Activated CD4-positive, alpha-beta T cell treated with anti-CD3 and anti-CD28 coated beads for 36 hours (primary cell): ENCODE data around the gene ITGB7. TPM values are rescaled to one million over a fixed set of nuclear protein-coding genes. Genes with fewer than 3 reads are reported as not detected.

Experiments
- ATAC-seq: fragments of 200-7000 bp; cut with Tn5 transposase; one replicate; pipeline ENCODE4 v1.10.0; 2021; ENCODE audit warnings: mild to moderate bottlenecking, moderate library complexity
- CTCF ChIA-PET: fragments of 350-600 bp; sonication (Branson Sonifier 250); formaldehyde crosslinking; loops from one replicate; lab custom pipeline; 2021; ENCODE audit warnings: antibody characterized with exemption; lab: Charles Lee
- POLR2A ChIA-PET: fragments of 350-600 bp; sonication (Branson Sonifier 250); formaldehyde crosslinking; loops from one replicate; lab custom pipeline; 2021; ENCODE audit warnings: antibody characterized with exemption, inconsistent platforms; lab: Charles Lee
- DNase-seq: peaks from one replicate; pipeline ENCODE4 v3.0.0-alpha.2; 2020
- H3K27ac Mint-ChIP-seq: one replicate; pipeline ENCODE4 v1.8.0; 2021; ENCODE audit warnings: mixed read lengths
- H3K27me3 Mint-ChIP-seq: one replicate; pipeline ENCODE4 v1.8.0; 2021; ENCODE audit warnings: mixed read lengths
- H3K36me3 Mint-ChIP-seq: one replicate; pipeline ENCODE4 v1.8.0; 2021; ENCODE audit warnings: low read depth, mixed read lengths
- H3K4me1 Mint-ChIP-seq: one replicate; pipeline ENCODE4 v1.8.0; 2021; ENCODE audit warnings: mixed read lengths
- H3K4me3 Mint-ChIP-seq: one replicate; pipeline ENCODE4 v1.8.0; 2021; ENCODE audit warnings: mild to moderate bottlenecking, moderate library complexity, mixed read lengths
- H3K9me3 Mint-ChIP-seq: one replicate; pipeline ENCODE4 v1.8.0; 2021; ENCODE audit warnings: low read depth, mixed read lengths
- intact Hi-C, 2 experiments: fragments of 100-400 bp; cut with DNase I in 1 of 2; cut with micrococcal nuclease in 1 of 2; formaldehyde crosslinking; loops; one replicate each; pipeline versions ENCODE4 v1.14.2 to v1.15.1; 2022 to 2024; cut with DNase I, micrococcal nuclease
- total RNA-seq, 2 experiments: library from RNA; stranded (reverse); gene quantifications; one replicate each; pipeline ENCODE4 v1.2.3, GENCODE V29; 2021

ITGB7 gene
- 10 to 100 TPM; 73.0 to 77.6 TPM for total RNA-seq

DNA sequence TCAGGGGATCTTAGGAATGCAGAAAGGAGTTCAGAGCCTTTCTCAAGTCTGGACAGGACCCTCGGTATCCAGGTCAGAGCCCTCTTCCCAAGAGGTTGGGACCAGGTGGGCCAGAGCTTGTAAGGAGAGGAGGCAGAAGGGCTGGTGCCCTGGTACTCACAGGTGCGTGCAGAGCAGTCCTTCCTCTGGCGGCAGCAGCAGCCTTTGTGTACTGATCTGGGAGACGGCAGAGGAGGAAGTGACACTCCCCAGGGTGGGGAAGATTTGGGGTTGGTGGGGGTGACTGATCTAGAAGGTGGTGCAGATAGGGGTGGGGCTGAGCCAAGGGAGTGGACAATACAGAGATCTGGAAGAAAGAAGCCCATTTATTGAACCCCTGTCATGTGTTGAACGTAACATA is at the start of gene ITGB7:
TSS of gene ITGB7 (minus strand) at position 210 of the 400 bp plus-strand sequence. CDS start 6,808 bp downstream, outside the sequence.
- peaks cover 68% of the 10 kb centered on the region for H3K4me1 Mint-ChIP-seq
- H3K36me3 Mint-ChIP-seq = peaks cover 11% of the 10 kb centered on the region
- peak; percentile 65 for ATAC-seq
- peaks cover 3% of the 10 kb centered on the region for H3K9me3 Mint-ChIP-seq
- H3K27me3 Mint-ChIP-seq = no peaks in the 10 kb centered on the region
- POLR2A ChIA-PET = interaction anchor here (0.6 kb wide), 1 partner anchor 825 kb away, joined by 3 read pairs; no protein-coding TSS in a partner anchor
- DNase-seq = peak; percentile 77
- H3K27ac Mint-ChIP-seq = peak within 1 kb of the TSS; percentile 87
- peak within 1 kb of the TSS; percentile 77 for H3K4me3 Mint-ChIP-seq
- CTCF ChIA-PET = interaction anchor here (1.0 to 3.3 kb wide), 4 partner anchors 9 to 115 kb away, joined by 5 to 27 read pairs (median 10); partner anchors contain the start of gene AAAS
- intact Hi-C loops = loop anchor here (2.0 kb wide), 2 partner anchors 48 to 88 kb away; partner anchors contain the start of gene PFDN5 (in 1 of the 2)

DNA sequence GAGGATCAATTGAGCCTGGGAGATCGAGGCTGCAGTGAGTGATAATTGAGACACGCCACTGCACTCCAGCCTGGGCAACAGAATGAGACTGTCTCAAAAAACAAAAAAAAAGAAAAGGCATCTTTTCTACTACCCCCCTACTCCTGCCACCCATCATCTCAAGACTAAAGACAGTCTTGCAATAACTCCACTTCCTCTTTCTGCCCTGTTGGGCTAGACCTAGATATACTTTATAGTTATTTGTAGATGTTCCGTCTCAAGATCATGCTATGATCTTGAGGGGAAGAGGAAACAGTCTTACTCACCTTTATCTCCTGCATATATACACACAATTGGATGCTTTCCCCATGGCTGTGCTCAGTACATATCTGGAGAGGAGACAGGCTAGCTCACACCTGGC is 48.9 kb upstream of the ITGB7 start:
- intact Hi-C loops = no loop called here
- ChIA-PET CTCF (interaction anchor here (0.6 to 2.5 kb wide), 6 partner anchors 11 to 101 kb away, joined by 3 to 14 read pairs (median 5); partner anchors contain the start of genes AAAS and ESPL1), POLR2A (no interaction called here)
- Mint-ChIP-seq H3K9me3 (no peaks in the 10 kb centered on the region), H3K36me3 (peaks cover 8% of the 10 kb centered on the region), H3K27me3 (no peaks in the 10 kb centered on the region), H3K4me1 (peaks cover 35% of the 10 kb centered on the region), H3K27ac (no peak overlapping the region), H3K4me3 (no peak overlapping the region)
- ATAC-seq = no peak
- no peak for DNase-seq

GRCh38 chr12:53254816-53255545 is 47.9 kb upstream of the ITGB7 start:
- Mint-ChIP-seq H3K4me3 (no peak overlapping the region), H3K9me3 (no peaks in the 10 kb centered on the region), H3K4me1 (peaks cover 36% of the 10 kb centered on the region), H3K36me3 (peaks cover 8% of the 10 kb centered on the region), H3K27me3 (no peaks in the 10 kb centered on the region), H3K27ac (peak overlapping the region; percentile 39)
- ATAC-seq = no peak
- no peak for DNase-seq
- ChIA-PET POLR2A (interaction anchor here (1.0 kb wide), 1 partner anchor 12 kb away, joined by 14 read pairs; the partner anchor contains the start of gene ESPL1), CTCF (interaction anchor here (0.6 to 4.7 kb wide), 5 partner anchors 10 to 67 kb away, joined by 3 to 35 read pairs (median 7); partner anchors contain the start of genes AAAS and ESPL1)
- intact Hi-C loops = no loop called here

GRCh38 chr12:53253298-53253697 is 46.2 kb upstream of the ITGB7 start:
- Mint-ChIP-seq H3K36me3 (peaks cover 8% of the 10 kb centered on the region), H3K4me3 (peak overlapping the region; percentile 97), H3K27ac (peak overlapping the region; percentile 95), H3K9me3 (no peaks in the 10 kb centered on the region), H3K27me3 (no peaks in the 10 kb centered on the region), H3K4me1 (peaks cover 36% of the 10 kb centered on the region)
- CTCF ChIA-PET = interaction anchor here (1.4 to 4.7 kb wide), 5 partner anchors 11 to 68 kb away, joined by 4 to 35 read pairs (median 6); partner anchors contain the start of genes AAAS, ESPL1 and PFDN5
- intact Hi-C loops = no loop called here
- POLR2A ChIA-PET = interaction anchor here (1.2 kb wide), 1 partner anchor 38 kb away, joined by 3 read pairs; no protein-coding TSS in a partner anchor
- ATAC-seq (no peak), DNase-seq (no peak)

DNA sequence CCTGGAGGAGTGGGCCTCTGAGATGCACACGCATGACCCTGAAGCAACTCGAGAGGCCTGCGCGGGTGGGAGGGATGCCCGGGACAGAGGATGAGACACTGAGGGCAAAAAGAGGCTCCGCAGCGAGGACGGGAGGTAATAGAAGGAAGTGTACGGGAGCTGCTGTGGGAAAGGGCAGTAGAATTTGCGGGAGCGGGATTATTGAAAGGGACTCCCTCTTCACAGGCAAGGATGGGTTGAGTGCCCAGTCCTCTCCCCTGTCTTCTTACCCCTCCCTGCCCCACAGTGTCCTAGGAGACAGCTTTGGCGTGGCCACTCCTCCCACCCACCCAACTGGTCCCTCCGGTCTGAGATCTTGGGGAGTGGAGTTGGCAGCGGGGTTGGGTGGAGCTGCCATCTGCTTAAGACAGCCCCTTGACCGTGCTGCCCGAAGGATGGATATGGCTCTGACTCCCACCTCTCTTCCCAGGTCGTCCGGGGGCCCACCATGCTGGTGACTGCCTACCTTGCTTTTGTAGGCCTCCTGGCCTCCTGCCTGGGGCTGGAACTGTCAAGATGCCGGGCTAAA is 45.4 kb upstream of the ITGB7 start:
- ATAC-seq (no peak), DNase-seq (peak; percentile 25)
- no peaks in the 10 kb centered on the region for H3K27me3 Mint-ChIP-seq
- H3K9me3 Mint-ChIP-seq = no peaks in the 10 kb centered on the region
- ChIA-PET CTCF (interaction anchor here (1.3 to 4.7 kb wide), 6 partner anchors 12 to 93 kb away, joined by 3 to 35 read pairs (median 5); partner anchors contain the start of genes ESPL1 and PFDN5), POLR2A (interaction anchor here (1.2 kb wide), 1 partner anchor 37 kb away, joined by 3 read pairs; no protein-coding TSS in a partner anchor)
- intact Hi-C loops = loop anchor here in 1 of 2 experiments (1.0 kb wide), 6 partner anchors 16 to 72 kb away; partner anchors contain the start of genes AAAS, CSAD, ESPL1 and MYG1
- H3K27ac Mint-ChIP-seq = peak overlapping the region; percentile 95
- peak overlapping the region; percentile 97 for H3K4me3 Mint-ChIP-seq
- H3K4me1 Mint-ChIP-seq = peaks cover 36% of the 10 kb centered on the region
- peaks cover 8% of the 10 kb centered on the region for H3K36me3 Mint-ChIP-seq

GRCh38 chr12:53251477-53252348 is 44.7 kb upstream of the ITGB7 start:
- H3K4me1 Mint-ChIP-seq = peaks cover 36% of the 10 kb centered on the region
- peak overlapping the region; percentile 97 for H3K4me3 Mint-ChIP-seq
- H3K9me3 Mint-ChIP-seq = no peaks in the 10 kb centered on the region
- DNase-seq = peak; percentile 83
- POLR2A ChIA-PET = interaction anchor here (1.2 kb wide), 1 partner anchor 36 kb away, joined by 3 read pairs; no protein-coding TSS in a partner anchor
- no peaks in the 10 kb centered on the region for H3K27me3 Mint-ChIP-seq
- intact Hi-C loops = loop anchor here (1.0 to 2.0 kb wide), 8 partner anchors 17 to 71 kb away; partner anchors contain the start of genes AAAS (in 1 of the 2), CSAD (in 1 of the 2), ESPL1 (in 1 of the 2) and MYG1 (in 1 of the 2)
- peaks cover 8% of the 10 kb centered on the region for H3K36me3 Mint-ChIP-seq
- peak overlapping the region; percentile 95 for H3K27ac Mint-ChIP-seq
- peak; percentile 91 for ATAC-seq
- CTCF ChIA-PET = interaction anchor here (0.7 to 4.7 kb wide), 19 partner anchors 10 to 173 kb away, joined by 3 to 35 read pairs (median 4); partner anchors contain the start of genes CSAD, MYG1, SPRYD3 and ZNF740

- ATAC-seq = no peak
- intact Hi-C loops = no loop called here
- no peak overlapping the region for H3K4me3 Mint-ChIP-seq
- no peaks in the 10 kb centered on the region for H3K4me1 Mint-ChIP-seq
- H3K27ac Mint-ChIP-seq = no peak overlapping the region
- no peaks in the 10 kb centered on the region for H3K36me3 Mint-ChIP-seq
- H3K27me3 Mint-ChIP-seq = peaks cover 4% of the 10 kb centered on the region
- no peaks in the 10 kb centered on the region for H3K9me3 Mint-ChIP-seq
- ChIA-PET CTCF (interaction anchor here (0.6 to 0.8 kb wide), 2 partner anchors 16 to 48 kb away, joined by 3 read pairs; no protein-coding TSS in a partner anchor), POLR2A (interaction anchor here (0.6 kb wide), 1 partner anchor 13 kb away, joined by 4 read pairs; no protein-coding TSS in a partner anchor)
- DNase-seq = no peak
These were observed 38.2 kb upstream of the ITGB7 start for GRCh38 chr12:53245286-53245685.

DNA sequence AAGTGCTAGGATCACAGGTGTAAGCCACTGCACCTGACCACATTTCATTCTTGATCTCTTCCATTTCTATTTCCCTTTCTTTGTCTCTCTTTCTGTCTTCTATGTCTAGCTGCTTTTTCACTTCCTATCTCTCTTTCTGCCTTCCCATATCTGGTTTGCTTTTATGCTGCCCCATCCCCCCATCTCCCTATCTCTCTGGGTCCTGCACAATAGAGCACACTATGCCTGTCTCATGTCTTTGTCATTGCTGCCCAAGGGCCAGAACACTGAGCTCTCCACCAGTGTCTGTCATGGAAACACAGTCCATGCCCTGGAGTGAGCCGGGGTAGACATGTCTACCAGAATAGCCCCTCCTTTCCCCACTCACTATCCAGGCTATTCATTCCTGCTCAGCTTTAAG is 37.3 kb upstream of the ITGB7 start:
- Mint-ChIP-seq H3K4me3 (no peak overlapping the region), H3K27ac (no peak overlapping the region), H3K9me3 (no peaks in the 10 kb centered on the region), H3K36me3 (no peaks in the 10 kb centered on the region), H3K4me1 (no peaks in the 10 kb centered on the region), H3K27me3 (peaks cover 4% of the 10 kb centered on the region)
- ATAC-seq (no peak), DNase-seq (no peak)
- CTCF ChIA-PET = interaction anchor here (0.6 to 1.6 kb wide), 4 partner anchors 10 to 500 kb away, joined by 3 to 4 read pairs (median 4); no protein-coding TSS in a partner anchor
- intact Hi-C loops = no loop called here
- POLR2A ChIA-PET = no interaction called here

- Mint-ChIP-seq H3K9me3 (no peaks in the 10 kb centered on the region), H3K4me1 (peaks cover 7% of the 10 kb centered on the region), H3K4me3 (no peak overlapping the region), H3K27ac (no peak overlapping the region), H3K27me3 (peaks cover 4% of the 10 kb centered on the region), H3K36me3 (no peaks in the 10 kb centered on the region)
- CTCF ChIA-PET = interaction anchor here (0.6 to 1.1 kb wide), 3 partner anchors 9 to 82 kb away, joined by 3 to 4 read pairs (median 3); no protein-coding TSS in a partner anchor
- ATAC-seq = no peak
- intact Hi-C loops = no loop called here
- DNase-seq = no peak
- POLR2A ChIA-PET = no interaction called here
These were observed 34.8 kb upstream of the ITGB7 start for GRCh38 chr12:53241623-53242412.
